B cell (primary cell): Measurements from ENCODE around the gene ADARB2. TPM values are rescaled to one million over a fixed set of nuclear protein-coding genes. Genes with fewer than 3 reads are reported as not detected.
A peak's percentile ranks its signal among the peaks of the same experiment; 100 is the strongest.
"Not testable (repeated sequence)": the region's sequence is repeated elsewhere in the genome, so short reads cannot be mapped to it uniquely, and the experiment has no call there.

Experiments
- ATAC-seq: fragments of 200-7000 bp; cut with Tn5 transposase; one replicate; pipeline ENCODE4 v1.10.0; 2021; ENCODE audit warnings: low read depth, mild to moderate bottlenecking, moderate number of reproducible peaks, moderate library complexity
- CTCF ChIA-PET: fragments of 350-600 bp; sonication (Branson Sonifier 250); formaldehyde crosslinking; loops from one replicate; lab custom pipeline; 2021; ENCODE audit warnings: antibody characterized with exemption, inconsistent platforms; lab: Charles Lee
- POLR2A ChIA-PET: fragments of 350-600 bp; sonication (Branson Sonifier 250); formaldehyde crosslinking; loops from one replicate; lab custom pipeline; 2021; ENCODE audit warnings: antibody characterized with exemption; lab: Charles Lee
- DNase-seq: peaks from one replicate; pipeline ENCODE4 v3.0.0; 2013
- H2AFZ ChIP-seq: 2 replicates; pipeline ENCODE4 v1.6.1; 2012; ENCODE audit warnings: mild to moderate bottlenecking, low read depth, low read length; ENCODE audit not compliant: insufficient read depth, poor library complexity, severe bottlenecking
- H3K27ac ChIP-seq, 2 donors: 1 replicate in 1 of 2; 2 replicates in 1 of 2; pipeline ENCODE4 v1.5.1; 2012 to 2013; ENCODE audit warnings: low read length in 2 of 2, mild to moderate bottlenecking in 2 of 2, moderate library complexity in 1 of 2
- H3K27me3 ChIP-seq, 4 experiments: fragments of 200-600 bp in 1 of 4; sonication (generic) in 1 of 4; replicated peaks in 1 of 4; 1 replicate in 2 of 4; 2 replicates in 2 of 4; pipeline versions ENCODE4 v1.6.1 to v1.7.0; 2013 to 2016; ENCODE audit warnings: low read length in 3 of 4, mild to moderate bottlenecking in 2 of 4, mixed read lengths in 1 of 4, moderate library complexity in 1 of 4; ENCODE audit not compliant: insufficient read depth in 4 of 4, control insufficient read depth in 3 of 4; ENCODE audit errors: control extremely low read depth in 1 of 4
- H3K36me3 ChIP-seq, 2 experiments: replicated peaks in 1 of 2; 1 replicate in 1 of 2; 2 replicates in 1 of 2; pipeline versions ENCODE4 v1.6.1 to v1.7.1; 2013; ENCODE audit warnings: low read length in 1 of 2; ENCODE audit not compliant: insufficient read depth in 2 of 2, control insufficient read depth in 1 of 2; ENCODE audit errors: control extremely low read depth in 1 of 2, extremely low read depth in 1 of 2
- H3K4me1 ChIP-seq, 2 donors: fragments of 200-600 bp in 1 of 2; sonication (generic) in 1 of 2; 1 replicate in 1 of 2; 2 replicates in 1 of 2; pipeline versions ENCODE4 v1.5.1 to v1.6.1; 2013 to 2017; ENCODE audit warnings: low read length in 2 of 2; ENCODE audit not compliant: control insufficient read depth in 2 of 2, insufficient read depth in 2 of 2
- H3K4me2 ChIP-seq: replicated peaks from 2 replicates; pipeline ENCODE3; 2012; ENCODE audit warnings: mild to moderate bottlenecking, low read depth, low read length; ENCODE audit not compliant: poor library complexity, severe bottlenecking
- H3K4me3 ChIP-seq, 5 experiments: fragments of 200-600 bp in 1 of 5; sonication (generic) in 1 of 5; 1 replicate in 3 of 5; 2 replicates in 2 of 5; pipeline versions ENCODE4 v1.5.1 to v1.7.0; 2011 to 2016; ENCODE audit warnings: low read length in 4 of 5, mild to moderate bottlenecking in 4 of 5, low read depth in 2 of 5, control low read depth in 1 of 5, moderate library complexity in 1 of 5; ENCODE audit not compliant: insufficient read depth in 1 of 5; ENCODE audit errors: control extremely low read depth in 1 of 5, extremely low read depth in 1 of 5
- H3K79me2 ChIP-seq: fragments of 200-600 bp; sonication (generic); one replicate; pipeline ENCODE4 v1.6.0; 2016; ENCODE audit warnings: low read length; ENCODE audit not compliant: control insufficient read depth, insufficient read depth
- H3K9ac ChIP-seq: fragments of 200-600 bp; sonication (generic); 2 replicates; pipeline ENCODE4 v1.6.1; 2017; ENCODE audit warnings: mild to moderate bottlenecking, low read length, moderate library complexity
- H3K9me3 ChIP-seq, 3 donors: one replicate each; pipeline versions ENCODE4 v1.6.1 to v1.7.1; 2013; ENCODE audit warnings: low read length in 2 of 3; ENCODE audit not compliant: control insufficient read depth in 2 of 3, insufficient read depth in 1 of 3; ENCODE audit errors: control extremely low read depth in 1 of 3
- H4K20me1 ChIP-seq: 2 replicates; pipeline ENCODE4 v1.6.0; 2012; ENCODE audit warnings: mild to moderate bottlenecking, low read length; ENCODE audit not compliant: insufficient read depth, control insufficient read depth, poor library complexity, severe bottlenecking
- H3K27ac Mint-ChIP-seq: one replicate; pipeline ENCODE4 v1.8.0; 2021; ENCODE audit warnings: mixed read lengths
- H3K27me3 Mint-ChIP-seq: one replicate; pipeline ENCODE4 v1.8.0; 2021; ENCODE audit warnings: mixed read lengths
- H3K4me1 Mint-ChIP-seq: one replicate; pipeline ENCODE4 v1.8.0; 2021; ENCODE audit warnings: mixed read lengths
- H3K4me3 Mint-ChIP-seq: one replicate; pipeline ENCODE4 v1.8.0; 2021; ENCODE audit warnings: mixed read lengths
- H3K9me3 Mint-ChIP-seq: one replicate; pipeline ENCODE4 v1.8.0; 2022; ENCODE audit warnings: mixed read lengths; ENCODE audit not compliant: insufficient read depth
- CTCF ChIP-seq: fragments of 200-600 bp; IDR thresholded peaks from one replicate; pipeline ENCODE4 v1.8.0; 2022; ENCODE audit warnings: antibody characterized with exemption, mild to moderate bottlenecking
- EZH2 ChIP-seq: IDR thresholded peaks from 2 replicates; pipeline ENCODE4 v1.6.1; 2012; ENCODE audit warnings: borderline replicate concordance, low read depth, mild to moderate bottlenecking, moderate library complexity, low read length; ENCODE audit not compliant: insufficient read depth, poor library complexity, severe bottlenecking
- WGBS: methylation state at CpG from one replicate; pipeline ENCODE4 v1.1.5; 2013; ENCODE audit warnings: missing lambda C conversion rate; ENCODE audit not compliant: insufficient coverage; 5-methylcytosine and 5-hydroxymethylcytosine counted together
- intact Hi-C: fragments of 100-400 bp; cut with micrococcal nuclease; formaldehyde crosslinking; loops from one replicate; pipeline ENCODE4 v1.10.0; 2022
- polyA plus RNA-seq: library from polyadenylated mRNA; depleted of rRNA; stranded (reverse); fragments of >200 nt; gene quantifications from 2 replicates; pipeline ENCODE4 v1.2.3, GENCODE V29; 2012
- total RNA-seq, 2 donors: library from RNA; stranded (reverse); fragments of 120-200 nt in 1 of 2; gene quantifications; 1 replicate in 1 of 2; 2 replicates in 1 of 2; pipeline versions ENCODE4 v1.2.3 to v1.2.4, GENCODE V29; 2013 to 2022

Gene ADARB2
- total and polyA plus RNA-seq, 2 donors (not counting 1 experiment from before 2014, with no cell fraction given), result 0.13 to 0.96 TPM

GRCh38 chr10:1414346-1414745 lies 323.0 kb downstream of the ADARB2 start:
- POLR2A ChIA-PET, DNase-seq, H3K36me3 ChIP-seq, ATAC-seq, H3K9ac ChIP-seq, H3K79me2 ChIP-seq, H3K4me2 ChIP-seq, H4K20me1 ChIP-seq, H3K27ac ChIP-seq, H3K4me3 ChIP-seq, H3K4me3 Mint-ChIP-seq, H3K27ac Mint-ChIP-seq, CTCF ChIA-PET, intact Hi-C loops, H3K9me3 Mint-ChIP-seq, H2AFZ ChIP-seq: not testable (repeated sequence)
- Histone ChIP-seq H3K9me3 (peaks cover 0 to 18% (median 1%) of the 10 kb centered on the region in 3 donors), H3K27me3 (peaks cover 0 to 35% (median 3%) of the 10 kb centered on the region in 4 experiments), H3K4me1 (peaks cover 19 to 24% of the 10 kb centered on the region in 2 donors)
- Mint-ChIP-seq H3K27me3 (peaks cover 24% of the 10 kb centered on the region), H3K4me1 (peaks cover 23% of the 10 kb centered on the region)
- 90% methylated on average over 6 of the region's 7 CpGs for WGBS

GRCh38 chr10:1413823-1414222 lies 323.5 kb downstream of the ADARB2 start:
- peak overlapping the region; percentile 20 for H3K27ac Mint-ChIP-seq
- Histone ChIP-seq H3K27ac (no peak overlapping the region), H4K20me1 (no peaks in the 10 kb centered on the region), H3K4me1 (peaks cover 19 to 24% of the 10 kb centered on the region in 2 donors), H3K9me3 (peaks cover 0 to 18% (median 1%) of the 10 kb centered on the region in 3 donors), H3K36me3 (no peaks in the 10 kb centered on the region), H3K4me2 (no peak overlapping the region), H2AFZ (no peak overlapping the region), H3K27me3 (peaks cover 0 to 35% (median 3%) of the 10 kb centered on the region in 4 experiments), H3K9ac (no peak overlapping the region), H3K79me2 (no peaks in the 10 kb centered on the region), H3K4me3 (no peak overlapping the region)
- peaks cover 24% of the 10 kb centered on the region for H3K27me3 Mint-ChIP-seq
- intact Hi-C loops, result loop anchor here (2.0 kb wide), 1 partner anchor 41 kb away; no protein-coding TSS in a partner anchor
- 85% methylated on average over 5 of the region's 7 CpGs for WGBS
- peaks cover 22% of the 10 kb centered on the region for H3K4me1 Mint-ChIP-seq
- no peak overlapping the region for H3K4me3 Mint-ChIP-seq
- TF ChIP-seq EZH2, result no peak
- TF ChIP-seq CTCF, result no peak
- DNase-seq (no peak), ATAC-seq (no peak)
- CTCF ChIA-PET, result no interaction called here
- no peaks in the 10 kb centered on the region for H3K9me3 Mint-ChIP-seq
- POLR2A ChIA-PET, result no interaction called here
